HL-60 (cell line): ENCODE data around the gene KLK12.

Experiments
- DNase-seq, 2 experiments: peaks; one replicate each; pipeline ENCODE4 v3.0.0-alpha.2; 2010 to 2020; ENCODE audit warnings: low read depth in 1 of 2, low spot score in 1 of 2
- H3K27ac ChIP-seq: fragments of 250-450 bp; sonication (Bioruptor Pico); replicated peaks from 2 replicates; pipeline ENCODE4 v1.5.1; 2020; ENCODE audit warnings: mild to moderate bottlenecking, moderate library complexity
- H3K27me3 ChIP-seq: fragments of 250-450 bp; sonication (Bioruptor Pico); 2 replicates; pipeline ENCODE4 v1.5.1; 2021; ENCODE audit warnings: mild to moderate bottlenecking, moderate library complexity; ENCODE audit not compliant: insufficient read depth, poor library complexity, severe bottlenecking
- H3K4me3 ChIP-seq: replicated peaks from 2 replicates; pipeline ENCODE4 v1.5.1; 2011; ENCODE audit warnings: mild to moderate bottlenecking, control low read depth, low read length; ENCODE audit not compliant: insufficient read depth
- CTCF ChIP-seq: IDR thresholded peaks from one replicate; pipeline ENCODE4 v1.5.1; 2011; ENCODE audit warnings: low read length, control low read depth, inconsistent platforms; ENCODE audit not compliant: insufficient read depth
- GABPA ChIP-seq: IDR thresholded peaks from 2 replicates; pipeline ENCODE4 v1.6.1; 2012; ENCODE audit warnings: low read depth
- POLR2AphosphoS5 ChIP-seq: IDR thresholded peaks from 2 replicates; pipeline ENCODE4 v1.6.1; 2012; ENCODE audit warnings: low read depth
- REST ChIP-seq: IDR thresholded peaks from 2 replicates; pipeline ENCODE4 v1.6.1; 2012; ENCODE audit warnings: low read depth; ENCODE audit not compliant: insufficient replicate concordance
- SPI1 ChIP-seq: IDR thresholded peaks from 2 replicates; pipeline ENCODE4 v1.6.1; 2012; ENCODE audit warnings: low read depth, mild to moderate bottlenecking, borderline replicate concordance

KLK12 gene

GRCh38 chr19:51002542-51003311 lies 32.1 kb downstream of the KLK12 start:
- no peak for DNase-seq
- TF ChIP-seq REST: no peak
- no peak for TF ChIP-seq GABPA
- no peak for TF ChIP-seq POLR2AphosphoS5
- TF ChIP-seq CTCF: no peak
- TF ChIP-seq SPI1: no peak
- Histone ChIP-seq H3K4me3 (no peak overlapping the region), H3K27ac (no peak overlapping the region), H3K27me3 (peaks cover 5% of the 10 kb centered on the region)

- peaks cover 5% of the 10 kb centered on the region for H3K27me3 ChIP-seq
- H3K27ac ChIP-seq: no peak overlapping the region
- no peak overlapping the region for H3K4me3 ChIP-seq
- no peak for TF ChIP-seq POLR2AphosphoS5
- TF ChIP-seq CTCF: no peak
- TF ChIP-seq REST: no peak
- no peak for TF ChIP-seq GABPA
- no peak for DNase-seq
These were observed 32.7 kb downstream of the KLK12 start for GRCh38 chr19:51002089-51002532.

- TF ChIP-seq POLR2AphosphoS5: no peak
- no peak for TF ChIP-seq CTCF
- TF ChIP-seq REST: no peak
- no peak for TF ChIP-seq GABPA
- no peak for TF ChIP-seq SPI1
- no peak within 1 kb of the TSS for H3K27ac ChIP-seq
- no peak within 1 kb of the TSS for H3K4me3 ChIP-seq
- DNase-seq: no peak
- H3K27me3 ChIP-seq: peaks cover 5% of the 10 kb centered on the region
These were observed 33.3 kb downstream of the KLK12 start, which contains the start of gene KLK8 for GRCh38 chr19:51001515-51001914. Gene KLK8, minus strand, starts transcription at chr19:51001604. Its CDS starts 437 bp downstream, at chr19:51001167.
